Measurements from ENCODE around the gene MDFI. TPM values are rescaled to one million over a fixed set of nuclear protein-coding genes. Genes with fewer than 3 reads are reported as not detected.

Gene MDFI
- total and polyA plus RNA-seq, 2 experiments from 2014 or later, result 2.8 to 51.4 TPM

DNA sequence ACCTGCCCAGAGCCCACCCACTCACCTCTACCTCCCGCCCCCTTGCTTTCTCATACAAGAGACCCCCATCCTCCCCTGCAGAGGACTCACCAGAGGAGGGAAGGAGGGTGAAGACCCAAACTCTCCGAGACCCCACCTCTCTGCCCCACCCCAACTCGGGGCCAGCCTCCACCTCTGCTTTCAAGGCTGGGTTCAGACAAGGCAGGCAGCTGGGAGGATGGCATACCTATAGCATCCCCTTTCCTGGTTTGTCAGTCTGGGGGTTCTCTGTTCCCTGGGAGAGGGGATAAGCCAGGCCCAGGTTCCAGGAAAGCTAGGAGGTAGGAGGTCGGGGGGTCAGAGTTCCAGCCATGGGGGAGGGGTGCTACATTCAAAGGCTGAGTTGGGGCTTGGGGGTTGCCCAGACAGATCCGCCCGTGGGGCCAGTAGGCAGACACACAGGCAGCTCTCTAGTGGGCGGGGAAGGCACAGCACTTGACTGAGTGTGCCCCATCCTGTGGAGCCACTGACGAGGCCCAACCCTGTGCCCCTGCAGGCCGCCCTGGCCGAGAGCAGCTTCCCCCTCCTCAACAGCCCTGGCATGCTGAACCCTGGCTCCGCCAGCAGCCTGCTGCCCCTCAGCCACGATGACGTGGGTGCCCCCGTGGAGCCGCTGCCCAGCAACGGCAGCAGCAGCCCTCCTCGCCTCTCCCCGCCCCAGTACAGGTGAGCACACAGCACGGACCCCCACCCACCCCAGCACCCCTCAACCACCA, 40.8 kb upstream of the MDFI start (continued):
- TF ChIP-seq CREB1 (CRISPR knock-in tag; IDR thresholded peaks at IDR 0.05; ENCODE audit: low read depth) (no peak), STAT1 (IDR thresholded peaks at IDR 0.05; ENCODE audit: unreplicated experiment) (no peak), NANOG (IDR thresholded peaks at IDR 0.05; ENCODE audit: borderline replicate concordance) (no peak), EZH2phosphoT487 (IDR thresholded peaks at IDR 0.05; ENCODE audit: unreplicated experiment) (no peak), ZNF114 (CRISPR knock-in tag; IDR thresholded peaks at IDR 0.05) (no peak)
- TF ChIP-seq, protein P1, sequence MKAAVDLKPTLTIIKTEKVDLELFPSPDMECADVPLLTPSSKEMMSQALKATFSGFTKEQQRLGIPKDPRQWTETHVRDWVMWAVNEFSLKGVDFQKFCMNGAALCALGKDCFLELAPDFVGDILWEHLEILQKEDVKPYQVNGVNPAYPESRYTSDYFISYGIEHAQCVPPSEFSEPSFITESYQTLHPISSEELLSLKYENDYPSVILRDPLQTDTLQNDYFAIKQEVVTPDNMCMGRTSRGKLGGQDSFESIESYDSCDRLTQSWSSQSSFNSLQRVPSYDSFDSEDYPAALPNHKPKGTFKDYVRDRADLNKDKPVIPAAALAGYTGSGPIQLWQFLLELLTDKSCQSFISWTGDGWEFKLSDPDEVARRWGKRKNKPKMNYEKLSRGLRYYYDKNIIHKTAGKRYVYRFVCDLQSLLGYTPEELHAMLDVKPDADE (IDR thresholded peaks at IDR 0.05), result no peak

DNA sequence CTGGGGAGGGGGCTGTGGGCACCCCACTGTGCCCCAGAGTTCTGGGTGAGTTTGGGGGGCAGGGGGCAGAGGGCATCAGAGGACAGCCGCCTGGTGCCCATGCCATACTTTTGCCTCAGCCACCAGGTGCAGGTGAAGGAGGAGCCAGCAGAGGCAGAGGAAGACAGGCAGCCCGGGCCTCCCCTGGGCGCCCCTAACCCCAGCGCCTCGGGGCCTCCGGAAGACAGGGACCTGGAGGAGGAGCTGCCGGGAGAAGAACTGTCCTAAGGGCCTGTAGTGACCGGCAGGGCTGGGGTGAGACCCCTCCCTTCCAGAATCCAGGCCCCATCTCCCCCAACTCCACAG, 39.6 kb upstream of the MDFI start:
- Histone ChIP-seq H3K4me3 (no peak overlapping the region), H3K4me2 (no peak overlapping the region), H2AFZ (no peak overlapping the region), H4K20me1 (replicated peaks; ENCODE audit: insufficient read depth) (no peaks in the 10 kb centered on the region), H3K27ac (ENCODE audit: low read depth) (no peak overlapping the region), H3K27me3 (ENCODE audit: insufficient read depth) (peaks cover 10% of the 10 kb centered on the region), H3K79me2 (replicated peaks; ENCODE audit: insufficient read depth) (no peaks in the 10 kb centered on the region), H3F3A (replicated peaks; ENCODE audit: low read depth) (peaks cover 5% of the 10 kb centered on the region; the same call in 1 of the 2 replicates), H3K9me2 (ENCODE audit: insufficient read depth) (no peaks in the 10 kb centered on the region), H3K36me3 (ENCODE audit: insufficient read depth) (no peaks in the 10 kb centered on the region), H3K4me1 (ENCODE audit: insufficient read depth) (peaks cover 41% of the 10 kb centered on the region)
- DNase-seq (ENCODE audit: low spot score) (no peak), ATAC-seq (no peak)
- H3K4me3 Mint-ChIP-seq, result no peak overlapping the region
- peaks cover 50% of the 10 kb centered on the region for H3K4me1 Mint-ChIP-seq
- H3K27me3 Mint-ChIP-seq (ENCODE audit: insufficient read depth, low read depth, poor library complexity), result peaks cover 27% of the 10 kb centered on the region
- H3K36me3 Mint-ChIP-seq (ENCODE audit: low read depth), result peaks cover 1% of the 10 kb centered on the region
- H3K27ac Mint-ChIP-seq, result no peak overlapping the region; the same call in 1 of the 2 replicates
- H3K9me3 Mint-ChIP-seq, result no peaks in the 10 kb centered on the region
- TF ChIP-seq STAT1 (IDR thresholded peaks at IDR 0.05; ENCODE audit: unreplicated experiment) (no peak), JUNB (IDR thresholded peaks at IDR 0.05; ENCODE audit: unreplicated experiment) (no peak), NANOG (IDR thresholded peaks at IDR 0.05; ENCODE audit: borderline replicate concordance) (no peak), EZH2 (IDR thresholded peaks at IDR 0.05; ENCODE audit: low read depth, unreplicated experiment) (no peak), CREB1 (CRISPR knock-in tag; IDR thresholded peaks at IDR 0.05; ENCODE audit: low read depth) (no peak), ZNF114 (CRISPR knock-in tag; IDR thresholded peaks at IDR 0.05) (no peak), ZNF331 (CRISPR knock-in tag; IDR thresholded peaks at IDR 0.05; ENCODE audit: low read depth) (no peak), POLR2AphosphoS5 (IDR thresholded peaks at IDR 0.05; ENCODE audit: low read depth) (no peak)
- TF ChIP-seq, protein P2, sequence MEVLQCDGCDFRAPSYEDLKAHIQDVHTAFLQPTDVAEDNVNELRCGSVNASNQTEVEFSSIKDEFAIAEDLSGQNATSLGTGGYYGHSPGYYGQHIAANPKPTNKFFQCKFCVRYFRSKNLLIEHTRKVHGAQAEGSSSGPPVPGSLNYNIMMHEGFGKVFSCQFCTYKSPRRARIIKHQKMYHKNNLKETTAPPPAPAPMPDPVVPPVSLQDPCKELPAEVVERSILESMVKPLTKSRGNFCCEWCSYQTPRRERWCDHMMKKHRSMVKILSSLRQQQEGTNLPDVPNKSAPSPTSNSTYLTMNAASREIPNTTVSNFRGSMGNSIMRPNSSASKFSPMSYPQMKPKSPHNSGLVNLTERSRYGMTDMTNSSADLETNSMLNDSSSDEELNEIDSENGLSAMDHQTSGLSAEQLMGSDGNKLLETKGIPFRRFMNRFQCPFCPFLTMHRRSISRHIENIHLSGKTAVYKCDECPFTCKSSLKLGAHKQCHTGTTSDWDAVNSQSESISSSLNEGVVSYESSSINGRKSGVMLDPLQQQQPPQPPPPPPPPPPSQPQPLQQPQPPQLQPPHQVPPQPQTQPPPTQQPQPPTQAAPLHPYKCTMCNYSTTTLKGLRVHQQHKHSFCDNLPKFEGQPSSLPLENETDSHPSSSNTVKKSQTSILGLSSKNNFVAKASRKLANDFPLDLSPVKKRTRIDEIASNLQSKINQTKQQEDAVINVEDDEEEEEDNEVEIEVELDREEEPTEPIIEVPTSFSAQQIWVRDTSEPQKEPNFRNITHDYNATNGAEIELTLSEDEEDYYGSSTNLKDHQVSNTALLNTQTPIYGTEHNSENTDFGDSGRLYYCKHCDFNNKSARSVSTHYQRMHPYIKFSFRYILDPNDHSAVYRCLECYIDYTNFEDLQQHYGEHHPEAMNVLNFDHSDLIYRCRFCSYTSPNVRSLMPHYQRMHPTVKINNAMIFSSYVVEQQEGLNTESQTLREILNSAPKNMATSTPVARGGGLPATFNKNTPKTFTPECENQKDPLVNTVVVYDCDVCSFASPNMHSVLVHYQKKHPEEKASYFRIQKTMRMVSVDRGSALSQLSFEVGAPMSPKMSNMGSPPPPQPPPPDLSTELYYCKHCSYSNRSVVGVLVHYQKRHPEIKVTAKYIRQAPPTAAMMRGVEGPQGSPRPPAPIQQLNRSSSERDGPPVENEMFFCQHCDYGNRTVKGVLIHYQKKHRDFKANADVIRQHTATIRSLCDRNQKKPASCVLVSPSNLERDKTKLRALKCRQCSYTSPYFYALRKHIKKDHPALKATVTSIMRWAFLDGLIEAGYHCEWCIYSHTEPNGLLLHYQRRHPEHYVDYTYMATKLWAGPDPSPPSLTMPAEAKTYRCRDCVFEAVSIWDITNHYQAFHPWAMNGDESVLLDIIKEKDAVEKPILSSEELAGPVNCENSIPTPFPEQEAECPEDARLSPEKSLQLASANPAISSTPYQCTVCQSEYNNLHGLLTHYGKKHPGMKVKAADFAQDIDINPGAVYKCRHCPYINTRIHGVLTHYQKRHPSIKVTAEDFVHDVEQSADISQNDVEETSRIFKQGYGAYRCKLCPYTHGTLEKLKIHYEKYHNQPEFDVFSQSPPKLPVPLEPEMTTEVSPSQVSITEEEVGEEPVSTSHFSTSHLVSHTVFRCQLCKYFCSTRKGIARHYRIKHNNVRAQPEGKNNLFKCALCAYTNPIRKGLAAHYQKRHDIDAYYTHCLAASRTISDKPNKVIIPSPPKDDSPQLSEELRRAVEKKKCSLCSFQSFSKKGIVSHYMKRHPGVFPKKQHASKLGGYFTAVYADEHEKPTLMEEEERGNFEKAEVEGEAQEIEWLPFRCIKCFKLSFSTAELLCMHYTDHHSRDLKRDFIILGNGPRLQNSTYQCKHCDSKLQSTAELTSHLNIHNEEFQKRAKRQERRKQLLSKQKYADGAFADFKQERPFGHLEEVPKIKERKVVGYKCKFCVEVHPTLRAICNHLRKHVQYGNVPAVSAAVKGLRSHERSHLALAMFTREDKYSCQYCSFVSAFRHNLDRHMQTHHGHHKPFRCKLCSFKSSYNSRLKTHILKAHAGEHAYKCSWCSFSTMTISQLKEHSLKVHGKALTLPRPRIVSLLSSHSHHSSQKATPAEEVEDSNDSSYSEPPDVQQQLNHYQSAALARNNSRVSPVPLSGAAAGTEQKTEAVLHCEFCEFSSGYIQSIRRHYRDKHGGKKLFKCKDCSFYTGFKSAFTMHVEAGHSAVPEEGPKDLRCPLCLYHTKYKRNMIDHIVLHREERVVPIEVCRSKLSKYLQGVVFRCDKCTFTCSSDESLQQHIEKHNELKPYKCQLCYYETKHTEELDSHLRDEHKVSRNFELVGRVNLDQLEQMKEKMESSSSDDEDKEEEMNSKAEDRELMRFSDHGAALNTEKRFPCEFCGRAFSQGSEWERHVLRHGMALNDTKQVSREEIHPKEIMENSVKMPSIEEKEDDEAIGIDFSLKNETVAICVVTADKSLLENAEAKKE (CRISPR knock-in tag; IDR thresholded peaks at IDR 0.05), result no peak
- TF ChIP-seq, protein P3, sequence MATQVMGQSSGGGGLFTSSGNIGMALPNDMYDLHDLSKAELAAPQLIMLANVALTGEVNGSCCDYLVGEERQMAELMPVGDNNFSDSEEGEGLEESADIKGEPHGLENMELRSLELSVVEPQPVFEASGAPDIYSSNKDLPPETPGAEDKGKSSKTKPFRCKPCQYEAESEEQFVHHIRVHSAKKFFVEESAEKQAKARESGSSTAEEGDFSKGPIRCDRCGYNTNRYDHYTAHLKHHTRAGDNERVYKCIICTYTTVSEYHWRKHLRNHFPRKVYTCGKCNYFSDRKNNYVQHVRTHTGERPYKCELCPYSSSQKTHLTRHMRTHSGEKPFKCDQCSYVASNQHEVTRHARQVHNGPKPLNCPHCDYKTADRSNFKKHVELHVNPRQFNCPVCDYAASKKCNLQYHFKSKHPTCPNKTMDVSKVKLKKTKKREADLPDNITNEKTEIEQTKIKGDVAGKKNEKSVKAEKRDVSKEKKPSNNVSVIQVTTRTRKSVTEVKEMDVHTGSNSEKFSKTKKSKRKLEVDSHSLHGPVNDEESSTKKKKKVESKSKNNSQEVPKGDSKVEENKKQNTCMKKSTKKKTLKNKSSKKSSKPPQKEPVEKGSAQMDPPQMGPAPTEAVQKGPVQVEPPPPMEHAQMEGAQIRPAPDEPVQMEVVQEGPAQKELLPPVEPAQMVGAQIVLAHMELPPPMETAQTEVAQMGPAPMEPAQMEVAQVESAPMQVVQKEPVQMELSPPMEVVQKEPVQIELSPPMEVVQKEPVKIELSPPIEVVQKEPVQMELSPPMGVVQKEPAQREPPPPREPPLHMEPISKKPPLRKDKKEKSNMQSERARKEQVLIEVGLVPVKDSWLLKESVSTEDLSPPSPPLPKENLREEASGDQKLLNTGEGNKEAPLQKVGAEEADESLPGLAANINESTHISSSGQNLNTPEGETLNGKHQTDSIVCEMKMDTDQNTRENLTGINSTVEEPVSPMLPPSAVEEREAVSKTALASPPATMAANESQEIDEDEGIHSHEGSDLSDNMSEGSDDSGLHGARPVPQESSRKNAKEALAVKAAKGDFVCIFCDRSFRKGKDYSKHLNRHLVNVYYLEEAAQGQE (IDR thresholded peaks at IDR 0.05; ENCODE audit: unreplicated experiment), result no peak
- TF ChIP-seq, protein P1 (IDR thresholded peaks at IDR 0.05), result no peak
